ENCODE measurements around the gene SLC30A4. TPM values are rescaled to one million over a fixed set of nuclear protein-coding genes. Genes with fewer than 3 reads are reported as not detected.

Gene SLC30A4
- total RNA-seq, 2 donors from 2014 or later, result 42.9 to 233 TPM

DNA sequence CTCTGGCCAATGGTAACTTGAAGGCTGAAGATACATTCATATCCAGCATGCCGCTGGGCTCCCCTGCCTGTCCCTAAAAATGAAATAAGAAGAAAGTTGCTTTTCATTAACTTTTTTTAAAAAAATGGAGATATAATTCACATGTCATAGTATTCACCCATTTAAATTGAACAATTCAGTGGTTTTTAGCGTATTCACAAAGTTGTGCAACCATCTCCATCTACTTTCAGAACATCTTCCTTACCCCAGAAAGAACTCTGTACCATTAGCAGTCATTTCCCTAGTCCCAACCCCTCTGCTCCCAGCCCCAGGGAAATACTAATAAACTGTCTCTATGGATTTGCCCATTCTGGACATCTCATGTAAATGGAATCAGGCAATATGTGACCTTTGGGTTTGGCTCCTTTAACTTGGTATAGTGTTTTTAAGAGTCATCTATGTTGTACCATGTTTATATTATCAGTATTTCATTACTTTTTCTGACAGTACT, 88.4 kb downstream of the SLC30A4 start:
- Histone ChIP-seq H3K4me1 (replicated peaks) (no peaks in the 10 kb centered on the region), H3K27me3 (replicated peaks; ENCODE audit: insufficient read depth) (no peaks in the 10 kb centered on the region), H3K27ac (no peak overlapping the region), H3K36me3 (no peaks in the 10 kb centered on the region), H3K9me3 (no peaks in the 10 kb centered on the region), H3K4me3 (no peak overlapping the region)
- DNase-seq (ENCODE audit: low spot score), result no peak
- TF ChIP-seq POLR2AphosphoS5 (IDR thresholded peaks at IDR 0.05) (no peak), POLR2A (IDR thresholded peaks at IDR 0.05) (no peak)
- TF ChIP-seq, protein P1, sequence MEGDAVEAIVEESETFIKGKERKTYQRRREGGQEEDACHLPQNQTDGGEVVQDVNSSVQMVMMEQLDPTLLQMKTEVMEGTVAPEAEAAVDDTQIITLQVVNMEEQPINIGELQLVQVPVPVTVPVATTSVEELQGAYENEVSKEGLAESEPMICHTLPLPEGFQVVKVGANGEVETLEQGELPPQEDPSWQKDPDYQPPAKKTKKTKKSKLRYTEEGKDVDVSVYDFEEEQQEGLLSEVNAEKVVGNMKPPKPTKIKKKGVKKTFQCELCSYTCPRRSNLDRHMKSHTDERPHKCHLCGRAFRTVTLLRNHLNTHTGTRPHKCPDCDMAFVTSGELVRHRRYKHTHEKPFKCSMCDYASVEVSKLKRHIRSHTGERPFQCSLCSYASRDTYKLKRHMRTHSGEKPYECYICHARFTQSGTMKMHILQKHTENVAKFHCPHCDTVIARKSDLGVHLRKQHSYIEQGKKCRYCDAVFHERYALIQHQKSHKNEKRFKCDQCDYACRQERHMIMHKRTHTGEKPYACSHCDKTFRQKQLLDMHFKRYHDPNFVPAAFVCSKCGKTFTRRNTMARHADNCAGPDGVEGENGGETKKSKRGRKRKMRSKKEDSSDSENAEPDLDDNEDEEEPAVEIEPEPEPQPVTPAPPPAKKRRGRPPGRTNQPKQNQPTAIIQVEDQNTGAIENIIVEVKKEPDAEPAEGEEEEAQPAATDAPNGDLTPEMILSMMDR (IDR thresholded peaks at IDR 0.05), result no peak
- 98% methylated on average over 2 of the region's 2 CpGs for WGBS
- intact Hi-C loops (cut with DNase I), result no loop called here

DNA sequence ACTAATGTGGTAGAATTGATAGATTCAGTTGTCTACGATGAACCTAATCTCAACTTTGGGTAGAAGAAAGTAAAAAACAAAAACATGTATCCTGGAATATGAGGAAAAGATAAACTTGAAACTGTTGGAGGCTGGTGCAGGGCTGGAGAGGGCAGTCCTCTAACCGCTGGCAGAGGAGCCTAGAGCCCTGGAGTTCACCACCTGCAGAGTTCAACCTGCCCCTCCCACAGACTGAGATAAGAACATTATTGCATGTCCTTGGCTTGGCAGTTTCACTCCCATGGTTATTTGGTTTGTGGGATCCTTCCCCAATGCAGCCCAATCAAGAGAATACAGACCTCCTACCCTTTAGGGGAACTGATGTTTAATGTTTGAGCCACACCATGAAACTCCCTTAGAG, 91.0 kb downstream of the SLC30A4 start:
- Histone ChIP-seq H3K4me3 (no peak overlapping the region), H3K9me3 (no peaks in the 10 kb centered on the region), H3K27ac (no peak overlapping the region), H3K27me3 (replicated peaks; ENCODE audit: insufficient read depth) (no peaks in the 10 kb centered on the region), H3K36me3 (no peaks in the 10 kb centered on the region), H3K4me1 (replicated peaks) (no peaks in the 10 kb centered on the region)
- intact Hi-C loops (cut with DNase I), result no loop called here
- DNase-seq (ENCODE audit: low spot score), result no peak
- 94% methylated on average over 2 of the region's 2 CpGs for whole genome bisulfite sequencing
- TF ChIP-seq POLR2A (IDR thresholded peaks at IDR 0.05) (no peak), POLR2AphosphoS5 (IDR thresholded peaks at IDR 0.05) (no peak)

DNA sequence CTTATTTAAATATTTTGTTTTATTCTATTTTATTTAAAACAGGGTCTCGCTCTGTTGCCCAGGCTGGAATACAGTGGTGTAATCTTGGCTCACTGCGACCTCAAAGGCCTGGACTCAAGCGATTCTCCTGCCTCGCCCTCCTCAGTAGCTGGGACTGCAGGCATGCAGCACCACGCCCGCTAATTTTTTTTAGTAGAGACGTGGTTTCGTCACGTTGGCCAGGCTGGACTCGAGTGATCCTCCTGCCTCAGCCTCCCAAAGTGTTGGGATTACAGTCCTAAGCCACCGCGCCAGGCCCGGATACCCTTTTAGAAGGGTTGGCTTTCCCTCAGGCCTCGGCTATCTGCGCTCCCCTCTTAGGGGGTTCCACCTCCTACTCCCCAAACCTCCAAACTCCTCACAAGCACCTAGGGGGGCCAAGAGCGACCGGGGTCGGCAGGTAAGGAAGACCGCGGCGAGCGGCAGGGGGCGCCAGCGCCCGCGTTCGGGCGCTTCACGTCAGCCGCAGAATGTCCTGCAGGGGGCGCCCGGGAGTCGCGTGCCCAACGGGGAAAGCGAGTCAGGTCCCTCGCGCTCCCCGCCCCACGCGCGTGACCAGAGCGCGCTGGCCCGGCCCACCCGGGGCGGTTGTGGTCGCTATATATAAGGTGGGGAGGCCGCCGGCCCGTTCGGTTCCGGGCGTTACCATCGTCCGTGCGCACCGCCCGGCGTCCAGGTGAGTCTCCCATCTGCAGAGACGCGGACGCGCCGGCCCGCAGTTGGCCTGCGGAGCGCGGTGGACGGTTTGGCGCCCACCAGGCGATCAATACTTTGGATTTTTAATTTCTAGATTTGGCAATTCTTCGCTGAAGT, 92.4 kb downstream of the SLC30A4 start:
- Histone ChIP-seq H3K9me3 (no peaks in the 10 kb centered on the region), H3K4me3 (peak overlapping the region; percentile 26 to 39), H3K27me3 (replicated peaks; ENCODE audit: insufficient read depth) (no peaks in the 10 kb centered on the region), H3K27ac (no peak overlapping the region), H3K4me1 (replicated peaks) (no peaks in the 10 kb centered on the region), H3K36me3 (no peaks in the 10 kb centered on the region)
- TF ChIP-seq, protein P1 (IDR thresholded peaks at IDR 0.05), result peak; percentile 96 to 99 (median 98)
- TF ChIP-seq POLR2A (IDR thresholded peaks at IDR 0.05), result peak; percentile 25
- TF ChIP-seq POLR2AphosphoS5 (IDR thresholded peaks at IDR 0.05), result peak; percentile 28
- peak; percentile 51 for DNase-seq (ENCODE audit: low spot score)
- WGBS, result 17% methylated on average over 62 of the region's 73 CpGs
- intact Hi-C loops (cut with DNase I), result no loop called here

MicroRNAs encoded within 50 kb of the gene (microRNA counts, 767-probe panel; counts per million panel counts)
- 431 to 927 counts per million in 2 donors for microRNA hsa-miR-147b

Small RNAs within 50 kb of the gene (small RNA-seq; reads per million reads assigned to genes)
- gene DPPA5P2 (0 reads per million in 2 donors), gene SNORA41B (0 reads per million in 2 donors)

Other genes starting within 250 kb of the SLC30A4 start
- 100 to 1,000 TPM in 1 of 2 donors, 10 to 100 TPM in 1; 12.9 to 254 TPM for gene GATM, start 144.2 kb downstream of the SLC30A4 start, total RNA-seq
- gene BLOC1S6, start 64.6 kb upstream of the SLC30A4 start, total RNA-seq, result 10 to 100 TPM; 46.0 to 82.5 TPM
- gene SQOR, start 112.3 kb upstream of the SLC30A4 start, total RNA-seq, result 10 to 100 TPM; 29.4 to 83.8 TPM

Measured in prostate gland (tissue), 2 donors.